Fibroblast of upper back skin (primary cell): ENCODE measurements around the gene PHACTR1.

ENCODE experiments used
- DNase-seq: peaks from one replicate; pipeline ENCODE4 v3.0.0-alpha.2; 2013

The PHACTR1 gene

DNA sequence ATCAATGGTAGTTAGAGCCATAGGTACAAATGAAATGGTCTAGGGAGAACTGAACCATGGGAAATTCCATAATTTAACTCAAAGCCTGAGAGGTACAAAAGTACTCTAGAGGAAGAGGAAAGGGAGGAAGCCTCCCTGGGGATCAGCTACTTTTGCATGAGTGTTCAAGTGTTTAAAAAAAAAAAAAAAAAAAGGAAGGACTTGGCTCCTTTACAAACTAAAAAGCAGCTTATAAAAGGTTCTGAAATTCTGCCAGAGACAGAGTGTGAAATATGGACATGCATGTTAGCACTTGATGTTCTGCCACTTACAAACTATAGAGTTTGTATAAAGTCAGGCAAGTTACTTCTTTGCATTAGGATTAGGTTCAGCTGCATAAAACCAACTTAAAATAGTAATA is 321.7 kb downstream of the PHACTR1 start:
- no peak for DNase-seq

DNA sequence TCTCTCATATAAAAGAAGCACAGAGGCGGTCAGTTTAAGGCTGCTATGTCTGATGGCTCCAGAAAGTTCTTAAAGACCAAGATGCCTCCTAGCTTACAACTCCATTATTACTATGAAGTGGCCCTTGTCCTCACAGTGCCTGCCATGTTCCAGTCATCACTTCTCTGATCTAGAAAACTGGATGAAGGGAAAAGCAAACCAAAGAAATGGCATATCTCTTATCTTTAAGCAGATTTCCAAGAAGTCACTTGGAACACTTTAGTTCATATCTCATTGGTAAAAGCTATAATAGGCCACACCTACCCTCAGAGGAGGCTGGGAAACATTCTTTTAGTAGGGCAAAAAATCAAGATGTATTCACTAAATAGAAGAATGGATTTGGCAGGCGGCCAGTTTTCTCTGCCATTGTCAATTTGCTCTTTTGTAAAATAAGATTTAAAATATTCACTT is 322.2 kb downstream of the PHACTR1 start:
- DNase-seq: no peak

DNA sequence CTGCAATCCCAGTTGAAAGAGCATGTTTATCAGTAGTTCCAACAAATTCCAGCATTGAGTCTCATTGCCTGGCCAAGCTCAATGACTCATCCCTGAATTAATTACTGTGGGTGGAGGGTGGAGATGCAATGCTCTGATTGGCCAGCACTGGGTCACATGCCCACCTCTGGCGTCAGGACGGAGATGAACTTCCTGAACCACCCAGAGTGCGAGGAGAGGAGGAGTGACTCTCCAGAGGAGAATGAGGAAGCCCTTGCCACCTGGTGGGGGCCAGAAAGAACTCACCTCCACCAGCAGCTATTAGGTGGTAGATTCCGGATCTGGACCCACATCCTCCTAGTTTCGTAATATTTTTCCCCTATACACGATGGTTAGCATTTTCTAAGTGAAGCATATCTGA is 327.8 kb downstream of the PHACTR1 start:
- DNase-seq: peak; percentile 68

DNA sequence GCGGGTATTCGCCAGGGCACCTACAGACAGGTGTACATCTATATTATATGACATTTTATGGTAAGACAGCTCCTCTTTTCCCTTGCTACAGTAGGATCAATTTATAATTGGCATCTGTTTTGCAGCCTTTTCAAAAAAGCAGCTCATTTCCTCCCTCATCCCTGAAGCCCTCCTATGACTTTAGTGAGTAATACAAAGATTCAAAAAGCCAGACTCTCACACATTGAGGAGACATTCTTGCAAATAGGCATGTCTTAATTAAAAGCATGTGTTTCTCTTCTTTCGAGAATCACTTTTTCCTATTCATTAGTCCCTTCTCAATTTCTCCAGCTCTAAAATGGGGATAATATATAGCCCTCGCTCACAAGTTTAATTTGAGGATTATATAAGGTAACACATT is 328.3 kb downstream of the PHACTR1 start:
- peak; percentile 70 for DNase-seq

DNA sequence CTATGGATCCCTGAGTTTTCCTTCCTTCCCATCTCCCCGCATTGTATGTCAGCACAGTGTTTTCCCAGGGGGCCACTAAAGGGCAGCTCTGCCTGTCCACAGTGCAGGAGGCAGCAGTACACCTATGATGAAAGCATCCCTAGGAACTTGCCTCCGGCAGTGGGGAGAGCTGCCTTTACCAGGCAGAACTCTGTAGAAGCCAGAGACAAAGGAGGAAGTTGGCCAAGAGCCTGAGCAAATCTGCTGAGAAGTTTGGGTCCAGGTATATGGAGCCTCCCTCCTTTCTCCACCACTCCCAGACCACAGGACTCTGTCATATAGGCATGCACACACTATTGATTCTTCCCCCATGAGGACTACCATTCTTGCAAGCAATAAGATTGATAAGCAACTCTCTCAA is 329.1 kb downstream of the PHACTR1 start:
- no peak for DNase-seq

DNA sequence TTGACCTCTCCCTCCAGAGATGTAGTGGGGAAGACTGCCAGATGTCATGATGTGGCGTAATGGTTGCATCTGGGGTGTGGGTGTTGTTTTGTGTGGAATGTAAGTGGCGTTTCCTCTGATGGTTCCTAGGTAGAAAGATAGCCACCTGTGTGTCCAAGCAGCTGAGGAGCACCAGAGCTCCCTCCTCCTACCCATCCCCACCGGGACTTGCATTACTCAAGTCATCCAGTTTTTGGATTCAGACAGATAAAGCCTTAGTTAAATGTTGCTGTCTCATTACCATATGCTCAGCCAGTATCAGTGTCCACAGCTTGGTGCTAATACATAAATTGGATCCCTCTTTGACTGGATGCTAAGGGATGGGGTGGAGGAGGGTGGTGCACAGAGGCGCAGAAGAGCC is 329.5 kb downstream of the PHACTR1 start:
- no peak for DNase-seq

DNA sequence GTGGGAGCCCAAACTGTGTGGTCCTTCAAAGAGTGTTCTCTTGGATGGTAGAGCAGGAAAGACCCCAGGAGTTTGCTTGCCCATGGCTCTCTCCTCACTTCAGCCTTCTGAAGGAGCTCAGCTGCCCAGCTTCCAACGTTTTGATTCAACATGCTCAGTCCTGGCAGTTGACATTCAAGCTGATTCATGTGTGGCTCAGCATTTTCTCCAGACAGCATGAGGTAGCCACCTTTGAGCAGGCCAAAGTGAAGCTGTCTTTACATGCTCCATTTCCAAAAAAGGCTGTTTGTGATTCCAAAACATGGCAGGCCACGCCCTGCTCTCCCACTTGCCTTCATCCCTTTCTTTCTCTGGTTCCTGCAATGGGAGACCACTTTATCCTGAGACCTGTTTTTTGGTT is 331.5 kb downstream of the PHACTR1 start:
- DNase-seq: no peak

DNA sequence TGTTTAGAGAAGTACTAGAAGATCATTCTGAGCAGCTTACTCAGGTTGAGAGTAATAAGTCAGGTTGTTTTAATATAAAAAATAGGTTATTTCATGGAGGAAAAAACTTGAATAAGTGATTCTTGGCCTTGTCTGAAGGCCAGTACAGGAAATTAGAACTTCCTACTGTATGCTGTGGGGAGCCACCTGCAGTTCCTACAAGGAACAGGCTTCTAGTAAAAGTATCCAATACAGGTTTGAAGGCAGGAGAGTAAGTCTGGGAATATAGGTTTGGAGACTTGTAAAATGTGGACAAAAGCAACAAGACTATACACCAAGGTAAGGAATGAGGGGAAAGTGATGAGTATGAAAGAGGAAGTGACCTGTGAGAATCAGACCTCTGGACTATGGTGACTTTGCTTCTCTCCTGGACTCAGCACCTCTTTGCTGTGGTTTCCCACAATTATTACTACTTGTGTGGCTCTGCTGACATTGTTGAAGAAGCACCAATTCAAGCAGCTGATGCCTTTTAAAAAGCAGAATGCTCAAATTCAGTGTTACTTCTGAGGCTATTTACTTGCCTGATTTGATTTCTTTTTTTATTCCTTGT is 333.2 kb downstream of the PHACTR1 start:
- no peak for DNase-seq

DNA sequence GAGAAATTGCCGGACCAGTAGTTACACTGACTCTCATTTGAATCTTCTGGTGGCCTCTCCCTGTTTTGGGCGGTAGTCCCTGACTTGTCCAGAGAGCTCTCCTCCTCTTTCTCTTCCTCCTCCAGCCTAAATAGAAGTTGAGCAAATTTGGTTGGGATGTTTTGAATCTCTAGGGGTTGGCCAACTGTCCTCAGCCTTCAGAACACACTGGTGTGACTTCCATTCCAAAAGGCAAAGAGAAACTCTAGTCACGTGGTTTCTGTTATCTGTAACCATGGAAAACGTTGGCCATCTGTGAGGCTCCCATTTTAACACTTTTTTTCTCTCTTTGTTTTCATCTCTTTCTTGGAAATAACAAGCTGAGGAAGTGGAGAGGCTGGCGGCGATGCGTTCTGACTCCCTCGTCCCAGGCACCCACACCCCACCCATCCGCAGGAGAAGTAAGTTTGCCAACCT is 336.5 kb downstream of the PHACTR1 start:
- DNase-seq: no peak

DNA sequence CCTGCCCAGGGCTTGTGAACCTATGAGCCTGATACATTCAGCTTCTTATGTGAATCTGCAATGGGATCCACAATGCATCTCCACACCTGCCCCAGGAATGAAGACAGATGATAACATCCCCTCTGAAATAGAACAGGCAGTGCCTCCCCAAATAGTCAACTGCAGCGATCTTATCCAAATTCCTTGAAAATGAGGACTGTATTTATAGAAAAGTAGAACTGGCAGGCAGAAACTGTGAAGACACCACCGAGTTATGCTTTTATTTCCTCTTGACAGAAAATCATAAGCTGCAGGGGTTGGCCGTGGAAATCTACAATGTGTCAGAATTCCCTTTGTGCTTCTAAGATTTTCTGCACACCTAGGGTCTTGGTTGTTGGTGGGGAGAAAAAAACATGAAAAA is 341.5 kb downstream of the PHACTR1 start:
- no peak for DNase-seq

DNA sequence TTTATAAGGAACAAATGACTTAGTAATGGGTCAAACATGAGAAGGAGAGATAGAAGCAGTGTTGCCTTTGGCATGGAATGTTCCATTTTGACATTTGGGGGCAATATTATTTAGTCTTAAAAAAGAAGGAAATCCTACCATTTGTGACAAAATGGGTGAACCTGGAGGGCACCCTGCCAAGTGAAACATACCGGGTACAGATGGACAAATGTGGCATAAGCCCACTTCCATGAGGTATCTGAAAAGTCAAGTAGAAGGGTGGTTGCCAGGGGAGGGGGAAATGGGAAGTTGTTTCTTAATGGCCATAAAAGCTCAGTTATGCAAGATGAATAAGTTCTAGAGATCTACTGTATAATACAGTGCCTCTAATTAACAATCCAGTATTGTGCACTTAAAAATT is 342.5 kb downstream of the PHACTR1 start:
- DNase-seq: no peak

DNA sequence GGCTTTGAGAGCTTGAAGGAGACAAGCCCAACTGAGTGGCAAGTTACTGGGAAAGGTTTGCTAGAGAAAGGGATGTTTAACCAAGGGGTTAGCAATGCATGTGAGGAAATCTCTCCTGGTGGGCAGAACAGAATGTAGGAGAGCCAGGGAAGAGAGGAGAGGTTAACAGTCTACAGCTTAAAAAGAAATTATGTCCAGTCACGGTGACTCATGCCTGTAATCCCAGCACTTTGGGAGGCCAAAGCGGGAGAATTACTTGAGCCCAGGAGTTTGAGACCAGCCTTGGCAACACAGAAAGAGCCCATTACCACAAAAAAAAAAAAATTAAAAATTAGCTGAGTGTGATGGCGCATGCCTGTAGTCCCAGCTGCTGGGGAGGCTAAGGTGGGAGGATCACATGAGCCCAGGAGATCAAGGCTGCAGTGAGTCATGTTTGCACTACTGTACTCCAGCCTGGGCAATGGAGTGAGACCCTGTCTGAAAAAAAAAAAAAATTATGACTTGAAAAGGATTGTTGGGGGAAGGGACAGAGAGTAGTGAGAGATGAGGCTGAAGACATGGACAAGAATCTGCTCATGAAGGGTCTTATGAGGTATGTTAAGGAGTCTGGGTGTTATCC is 346.8 kb downstream of the PHACTR1 start:
- no peak for DNase-seq

DNA sequence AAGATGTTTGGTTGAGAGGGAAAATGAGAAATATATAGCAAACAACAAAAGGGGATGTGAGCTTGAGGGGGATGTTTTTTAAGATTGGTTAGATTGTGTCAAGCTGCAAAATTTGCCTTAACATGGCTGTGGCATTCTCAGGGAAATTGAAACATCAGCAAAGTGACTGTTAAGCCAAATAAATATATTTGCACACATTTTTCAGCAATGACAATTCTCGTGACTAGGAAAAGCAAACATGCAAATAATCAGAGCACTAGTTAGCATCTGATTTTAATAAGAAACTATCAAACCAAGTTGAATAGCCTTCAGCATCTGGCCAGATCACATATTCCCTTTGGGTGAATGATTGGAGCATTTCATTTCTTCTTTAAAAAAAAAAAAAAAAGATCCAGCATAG is 349.0 kb downstream of the PHACTR1 start:
- no peak for DNase-seq

DNA sequence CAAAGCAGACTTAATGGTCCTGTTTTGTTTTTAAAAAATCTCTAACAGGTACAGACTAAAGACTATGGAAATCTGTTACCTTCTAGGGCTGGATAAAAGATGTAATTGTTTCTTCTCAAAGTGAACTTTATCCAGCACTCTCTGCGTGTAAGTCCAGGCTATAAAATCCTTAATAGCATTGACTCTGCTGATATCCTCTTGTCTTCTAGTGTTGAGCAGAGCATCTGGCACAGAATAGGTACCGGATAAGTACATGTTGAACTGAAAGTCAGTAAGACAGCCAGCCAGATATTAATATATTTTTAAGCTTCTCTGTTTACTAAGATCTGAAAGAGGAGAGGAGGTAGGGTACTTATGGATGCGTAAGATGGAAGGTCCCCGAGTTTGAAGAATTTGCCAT is 349.5 kb downstream of the PHACTR1 start:
- no peak for DNase-seq

DNA sequence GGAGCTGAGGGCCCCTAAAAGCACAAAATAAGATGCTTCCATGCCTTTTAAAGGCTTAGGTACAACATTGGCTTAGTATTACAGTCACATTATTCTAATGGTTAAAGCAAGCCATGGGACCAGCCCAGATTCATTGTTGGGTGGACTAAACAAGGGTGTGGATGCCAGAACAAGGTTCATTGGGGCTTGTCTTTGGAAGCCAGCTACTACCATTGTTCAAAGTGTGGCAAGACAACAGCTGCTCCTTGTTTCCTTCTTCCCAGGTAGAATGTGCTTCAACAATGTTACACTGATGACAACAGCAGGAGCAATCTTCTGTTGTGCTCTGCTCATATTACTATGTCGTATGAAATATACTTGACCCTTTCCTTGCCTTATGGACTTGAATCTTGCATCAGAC is 350.3 kb downstream of the PHACTR1 start:
- DNase-seq: no peak

DNA sequence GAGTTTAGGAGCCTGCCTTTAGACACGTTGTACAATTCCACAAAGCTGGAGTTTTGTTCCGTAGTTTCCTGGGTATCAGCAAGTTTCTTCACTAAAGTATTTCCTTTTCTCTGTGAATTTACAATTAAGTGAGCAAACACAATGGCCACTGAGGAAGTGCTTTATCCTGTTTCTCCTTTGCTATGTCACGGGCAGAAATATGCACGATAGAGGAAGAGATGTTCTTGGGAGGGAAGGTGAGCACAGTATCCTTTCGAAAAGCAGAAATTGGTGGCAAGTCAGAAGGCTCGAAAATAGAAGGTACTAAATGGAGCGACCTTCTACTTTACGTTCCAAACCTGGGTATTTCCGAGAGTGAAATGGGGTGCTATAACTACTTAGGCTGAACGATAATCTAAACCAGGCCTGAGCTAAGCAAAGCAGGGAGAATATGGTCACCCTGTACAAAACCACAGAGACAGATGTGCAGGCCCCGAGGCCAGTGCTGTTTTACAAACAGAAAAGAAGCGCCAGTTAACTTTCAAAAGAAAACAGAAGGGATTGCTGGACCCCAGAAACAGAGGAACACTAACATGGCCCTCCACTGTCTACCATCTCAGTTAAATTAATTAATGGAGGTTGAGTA is 352.1 kb downstream of the PHACTR1 start:
- DNase-seq: no peak

DNA sequence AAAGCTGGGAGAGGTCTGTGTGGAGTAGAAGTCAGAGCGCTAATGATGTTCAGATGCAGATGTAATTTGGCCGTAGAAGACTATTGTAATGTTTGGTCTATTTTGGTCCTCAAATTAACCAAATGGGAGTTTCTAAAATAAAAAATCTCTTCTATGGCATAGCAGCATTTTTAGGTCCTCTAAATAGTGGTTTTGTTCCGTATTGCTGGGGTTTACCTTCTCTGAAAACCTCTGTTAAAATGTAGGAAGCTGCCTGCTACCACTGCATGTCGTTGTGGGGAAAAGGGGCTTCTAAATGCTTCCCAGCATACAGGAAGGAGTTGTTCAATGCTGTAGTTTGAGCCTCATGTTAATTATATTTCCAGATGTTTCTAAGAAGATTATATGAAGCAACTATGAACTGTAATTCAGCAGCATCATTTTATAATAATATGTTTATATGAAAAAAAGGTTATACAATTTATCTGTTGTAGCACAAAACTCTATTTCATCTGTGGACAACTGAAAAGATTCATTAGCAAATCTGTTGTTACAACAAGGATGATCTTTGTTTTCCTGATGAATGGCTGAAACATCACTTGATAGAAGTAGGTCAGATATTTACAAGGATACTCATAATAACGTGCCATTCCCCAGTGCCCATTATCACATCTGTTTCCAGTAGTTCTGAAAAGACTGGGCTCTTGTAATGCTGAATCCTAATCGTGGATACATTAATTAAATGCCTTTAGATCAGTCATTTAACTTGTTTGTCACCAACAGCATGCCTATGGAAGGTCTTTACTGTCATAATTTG is 355.2 kb downstream of the PHACTR1 start:
- DNase-seq: no peak

DNA sequence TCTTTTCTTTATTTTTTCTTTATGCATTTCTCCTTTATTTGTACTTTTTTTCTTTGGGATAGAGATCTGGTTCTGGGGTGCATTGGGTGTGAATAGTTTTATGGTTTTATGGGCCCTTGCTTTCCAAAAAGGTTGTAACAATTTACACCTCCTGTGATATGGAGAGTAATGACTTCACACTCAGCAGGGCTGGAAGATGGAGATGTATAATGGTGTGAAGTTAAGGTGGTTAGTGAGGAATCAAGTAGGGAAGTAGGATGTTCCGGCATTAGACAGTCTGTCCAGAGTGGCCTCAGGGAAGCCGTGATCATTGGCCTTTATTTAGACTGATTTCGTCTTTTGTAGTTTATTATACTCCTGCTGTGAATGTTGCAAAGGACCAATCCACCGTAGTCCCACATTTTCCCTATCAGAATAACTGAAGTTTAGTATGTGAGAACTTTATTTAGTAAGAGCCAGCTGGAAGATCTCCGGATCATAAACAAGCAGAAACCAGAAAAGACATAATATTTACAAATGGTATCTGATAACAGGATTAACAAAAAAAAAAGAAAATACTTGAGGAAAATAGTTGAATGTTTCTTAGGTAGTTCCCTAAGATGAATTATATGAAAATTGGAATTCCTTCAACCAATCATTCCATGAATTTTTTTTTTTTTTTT is 356.2 kb downstream of the PHACTR1 start:
- DNase-seq: no peak

DNA sequence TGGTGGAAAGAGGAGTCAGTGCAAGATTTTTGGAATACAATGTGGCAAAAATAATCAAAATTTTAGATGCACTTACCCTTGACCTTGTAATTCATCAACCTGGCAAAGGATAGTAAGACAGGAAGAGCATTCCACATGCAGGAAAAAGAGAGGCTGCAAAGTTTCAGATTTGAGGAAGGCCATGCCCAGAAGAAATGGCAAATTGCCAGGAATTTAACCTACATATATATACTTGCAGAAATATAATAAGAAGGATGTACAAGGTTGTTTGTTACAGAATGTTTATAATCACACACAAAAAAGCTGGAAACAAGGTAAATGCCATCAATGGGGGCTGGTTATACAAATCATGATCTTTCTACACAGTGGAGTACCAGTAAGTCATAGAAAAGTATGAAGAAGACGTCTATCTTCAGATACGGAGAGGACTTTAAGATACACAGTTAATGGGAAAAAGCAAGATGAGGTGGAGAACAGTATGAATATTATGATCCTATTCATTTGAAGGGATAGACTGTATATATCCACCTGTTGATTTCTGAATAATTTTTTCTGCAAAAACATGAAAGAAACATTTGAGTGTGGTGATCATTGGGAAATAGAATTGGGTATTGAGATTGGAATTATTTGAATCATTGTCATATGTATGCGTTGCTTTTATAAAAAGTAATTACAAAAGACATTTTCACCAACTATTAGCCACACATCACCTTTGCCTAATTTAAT is 358.0 kb downstream of the PHACTR1 start:
- DNase-seq: no peak

DNA sequence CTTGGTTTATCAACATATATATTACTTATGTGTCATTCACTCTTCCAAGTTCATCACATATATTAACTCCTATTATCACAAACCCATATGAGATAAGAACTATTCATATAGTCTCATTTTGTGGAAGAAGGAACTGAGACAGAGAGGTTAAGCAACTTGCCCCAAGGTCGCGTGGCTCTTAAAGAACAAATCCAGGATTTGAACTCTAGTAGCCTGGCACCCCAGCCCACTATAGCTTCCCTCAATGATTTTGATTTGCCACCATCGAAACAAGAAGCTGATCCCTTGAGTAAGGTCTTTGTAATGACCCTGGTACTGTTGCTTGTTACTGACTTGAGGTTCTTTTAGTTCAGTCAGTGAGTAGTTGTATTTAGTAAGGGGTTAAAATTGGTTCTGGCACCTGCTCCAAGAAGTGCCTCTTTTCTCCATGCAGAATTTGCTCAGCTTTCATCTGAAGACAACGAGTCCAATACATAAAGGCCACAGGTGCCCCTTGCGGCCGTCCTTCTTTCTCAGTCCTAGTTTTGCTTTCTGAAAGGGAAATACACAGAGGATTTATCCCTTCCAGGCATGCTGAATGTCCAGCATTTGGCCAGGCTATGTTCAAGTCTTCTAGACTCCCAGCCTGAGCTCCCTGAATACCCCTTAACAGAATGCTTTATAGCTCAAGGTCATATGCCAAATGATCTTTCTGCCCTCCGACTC is 358.7 kb downstream of the PHACTR1 start:
- DNase-seq: no peak

DNA sequence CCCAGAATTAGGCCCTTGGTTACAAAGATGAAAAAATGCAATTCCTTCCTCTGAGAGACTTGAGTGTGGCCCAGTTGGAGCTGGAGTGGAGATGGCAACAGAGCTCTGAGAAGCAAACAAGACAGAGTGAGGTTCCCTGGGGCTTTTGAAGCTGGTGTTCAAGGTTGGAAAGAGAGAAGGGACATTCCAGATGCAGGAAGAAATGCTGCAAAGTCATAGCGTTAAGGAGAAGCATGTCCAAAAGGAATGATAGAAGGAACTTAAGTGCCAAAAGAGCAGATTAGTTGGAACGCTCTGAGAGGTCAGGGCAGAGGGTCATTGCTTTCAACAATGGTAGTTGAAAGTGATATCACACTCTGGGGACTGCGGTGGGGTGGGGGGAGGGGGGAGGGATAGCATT is 360.0 kb downstream of the PHACTR1 start:
- DNase-seq: no peak

DNA sequence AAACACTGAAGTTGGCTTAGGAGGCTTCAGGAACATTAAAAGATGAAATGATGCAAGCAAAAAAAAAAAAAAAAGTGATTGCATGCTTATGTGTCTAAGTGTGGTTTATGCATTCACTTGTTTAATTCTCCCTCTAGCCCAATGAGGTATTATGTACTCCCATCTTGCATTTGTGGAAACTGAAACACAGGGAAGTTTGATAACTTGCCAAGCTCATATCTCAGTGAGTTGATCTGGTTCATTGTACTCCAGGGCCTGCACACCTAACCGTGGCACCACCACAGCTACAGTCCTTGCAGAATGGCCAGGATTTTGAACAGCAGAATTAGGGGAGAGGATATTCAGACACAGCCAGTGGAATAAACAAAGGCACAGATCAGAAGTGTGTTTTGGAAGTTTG is 360.6 kb downstream of the PHACTR1 start:
- no peak for DNase-seq
